Urinary bladder (tissue), 4 donors: ENCODE data around the gene ZSCAN21. TPM values are rescaled to one million over a fixed set of nuclear protein-coding genes. Genes with fewer than 3 reads are reported as not detected.

Source experiments
- DNase-seq: peaks from one replicate; pipeline ENCODE4 v3.0.0-alpha.2; 2015; ENCODE audit errors: extremely low spot score
- H3K27ac ChIP-seq: one replicate; pipeline ENCODE4 v1.5.1; 2013; ENCODE audit warnings: low read depth, mild to moderate bottlenecking, moderate library complexity
- H3K36me3 ChIP-seq: one replicate; pipeline ENCODE4 v1.6.1; 2013; ENCODE audit warnings: mild to moderate bottlenecking, moderate library complexity; ENCODE audit not compliant: insufficient read depth
- H3K4me1 ChIP-seq: one replicate; pipeline ENCODE4 v1.6.1; 2013; ENCODE audit warnings: mild to moderate bottlenecking, moderate library complexity; ENCODE audit not compliant: insufficient read depth
- H3K4me3 ChIP-seq: one replicate; pipeline ENCODE4 v1.5.1; 2013; ENCODE audit warnings: low read depth, low read length
- WGBS: extraction: QIAGEN DNeasy Blood & Tissue Kit; methylation state at CpG from one replicate; pipeline ENCODE4 v1.1.7; 2013; 5-methylcytosine and 5-hydroxymethylcytosine counted together
- polyA plus RNA-seq: library from polyadenylated mRNA; stranded (reverse); fragments of 200-250 nt; gene quantifications from one replicate; pipeline ENCODE4 v1.2.3, GENCODE V29; 2013
- total RNA-seq: library from RNA; depleted of rRNA; stranded (reverse); fragments of >200 nt; gene quantifications from one replicate; pipeline ENCODE4 v1.2.3, GENCODE V29; 2014
- donor health status: healthy with polysubstance abuse.
- donor health status: healthy.

The ZSCAN21 gene
- total and polyA plus RNA-seq, 2 donors = 10.4 to 11.6 TPM

DNA sequence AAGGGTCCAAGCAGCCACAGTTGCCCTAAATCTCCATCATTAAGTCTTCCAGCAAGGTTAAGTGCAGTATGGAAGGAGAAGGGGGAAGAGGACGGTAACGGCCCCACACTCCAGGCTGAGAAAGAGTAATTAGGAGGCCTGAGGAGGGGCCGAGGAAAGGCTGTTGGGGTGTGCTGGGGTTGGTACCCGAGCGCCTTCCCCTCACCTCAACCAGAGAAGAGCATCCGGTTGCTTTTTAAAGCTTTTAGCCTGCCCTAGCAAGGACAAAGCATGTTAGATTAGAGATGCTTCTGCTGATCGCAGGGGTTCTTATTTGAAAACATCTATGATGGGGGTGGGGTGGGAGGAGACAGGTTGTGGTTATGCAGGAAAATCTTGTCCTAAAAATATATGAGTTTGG lies 9.0 kb upstream of the ZSCAN21 start:
- DNase-seq = no peak
- Histone ChIP-seq H3K4me3 (no peak overlapping the region), H3K27ac (no peak overlapping the region), H3K4me1 (no peaks in the 10 kb centered on the region), H3K36me3 (no peaks in the 10 kb centered on the region)
- WGBS = 63% methylated on average over 7 of the region's 7 CpGs

DNA sequence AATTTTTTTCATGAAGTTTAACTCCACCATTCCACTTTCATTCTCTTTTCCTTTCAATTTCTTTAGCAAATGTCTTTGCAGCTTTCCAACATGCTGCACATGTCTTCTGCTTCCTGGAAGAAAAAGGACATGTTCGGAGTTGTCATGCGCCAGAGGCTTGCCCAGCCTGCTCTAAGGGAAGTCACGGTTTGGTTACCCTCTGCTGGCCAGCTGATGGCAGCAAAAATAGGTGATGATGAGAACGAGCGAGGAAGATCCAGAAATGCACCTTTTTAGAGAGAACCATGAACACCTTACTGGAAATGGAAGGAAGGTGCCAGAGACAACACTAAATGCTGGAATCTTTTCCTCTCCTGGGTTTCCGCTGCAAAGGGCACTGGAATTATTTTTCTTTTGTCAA lies 4.9 kb upstream of the ZSCAN21 start:
- H3K4me3 ChIP-seq = no peak overlapping the region
- 65% methylated on average over 6 of the region's 6 CpGs for WGBS
- H3K27ac ChIP-seq = no peak overlapping the region
- no peaks in the 10 kb centered on the region for H3K4me1 ChIP-seq
- no peak for DNase-seq
- no peaks in the 10 kb centered on the region for H3K36me3 ChIP-seq

DNA sequence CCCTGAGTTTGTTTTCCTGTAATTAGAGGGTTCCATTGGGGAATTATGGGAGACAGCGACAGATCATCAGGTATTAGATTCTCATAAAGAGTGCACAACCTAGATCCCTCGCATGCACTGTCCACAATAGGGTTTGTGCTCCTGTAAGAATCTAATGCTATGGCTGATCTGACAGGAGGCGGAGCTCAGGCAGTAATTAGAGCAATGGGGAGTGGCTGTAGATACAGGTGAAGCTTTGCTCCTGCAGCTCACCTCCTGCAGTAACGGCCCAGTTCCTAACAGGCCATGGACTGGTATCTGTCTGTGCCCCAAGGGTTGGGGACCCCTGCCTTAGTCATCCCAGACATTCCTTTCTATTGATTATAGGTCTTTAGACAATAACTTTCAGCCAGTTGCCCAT lies 894 bp upstream of the ZSCAN21 start:
- Histone ChIP-seq H3K4me3 (no peak overlapping the region), H3K36me3 (no peaks in the 10 kb centered on the region), H3K4me1 (no peaks in the 10 kb centered on the region), H3K27ac (no peak overlapping the region)
- DNase-seq = no peak
- WGBS = 92% methylated on average over 4 of the region's 4 CpGs

DNA sequence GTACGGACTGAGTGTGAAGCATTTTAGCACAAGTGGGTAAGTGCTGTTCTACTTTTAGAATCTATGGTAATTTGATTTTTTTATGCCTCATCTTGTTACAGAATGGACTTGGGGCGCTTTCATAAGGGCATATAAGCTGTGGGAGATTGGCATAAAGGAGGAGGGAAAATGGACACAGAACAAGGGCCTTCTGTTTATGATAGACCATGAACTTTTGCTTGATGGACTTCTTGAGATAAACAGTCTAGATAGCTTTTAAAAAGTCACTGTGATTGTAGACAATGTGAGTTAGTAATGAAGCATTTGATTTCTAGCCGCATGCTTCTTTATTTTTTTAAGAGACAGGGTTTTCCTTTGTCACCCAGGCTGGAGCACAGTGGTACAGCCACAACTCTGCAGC lies 2.0 kb downstream of the ZSCAN21 start:
- no peak overlapping the region for H3K27ac ChIP-seq
- no peak for DNase-seq
- no peaks in the 10 kb centered on the region for H3K4me1 ChIP-seq
- no peak overlapping the region for H3K4me3 ChIP-seq
- WGBS = 87% methylated on average over 3 of the region's 3 CpGs
- H3K36me3 ChIP-seq = no peaks in the 10 kb centered on the region

DNA sequence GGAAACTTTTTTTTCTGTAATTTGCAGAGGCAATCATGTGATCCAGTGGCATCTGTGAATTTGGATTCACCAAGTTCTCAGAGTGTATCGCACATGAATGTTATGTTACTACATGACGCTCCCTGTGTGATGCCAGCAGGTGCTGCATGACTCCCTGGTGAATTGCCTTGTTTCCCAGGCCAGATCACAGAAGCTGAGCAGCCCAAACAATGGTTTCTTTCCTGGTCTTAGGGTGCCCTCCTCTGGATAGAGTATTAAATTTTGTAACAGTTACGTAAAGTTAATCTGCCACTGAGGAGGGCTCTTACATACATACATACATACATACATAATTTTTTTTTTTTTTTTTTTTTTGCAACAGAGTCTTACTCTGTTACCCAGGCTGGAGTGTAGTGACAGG lies 3.6 kb downstream of the ZSCAN21 start:
- peak; percentile 31 for DNase-seq
- 56% methylated on average over 3 of the region's 3 CpGs for WGBS
- Histone ChIP-seq H3K4me1 (no peaks in the 10 kb centered on the region), H3K27ac (no peak overlapping the region), H3K4me3 (no peak overlapping the region), H3K36me3 (no peaks in the 10 kb centered on the region)

DNA sequence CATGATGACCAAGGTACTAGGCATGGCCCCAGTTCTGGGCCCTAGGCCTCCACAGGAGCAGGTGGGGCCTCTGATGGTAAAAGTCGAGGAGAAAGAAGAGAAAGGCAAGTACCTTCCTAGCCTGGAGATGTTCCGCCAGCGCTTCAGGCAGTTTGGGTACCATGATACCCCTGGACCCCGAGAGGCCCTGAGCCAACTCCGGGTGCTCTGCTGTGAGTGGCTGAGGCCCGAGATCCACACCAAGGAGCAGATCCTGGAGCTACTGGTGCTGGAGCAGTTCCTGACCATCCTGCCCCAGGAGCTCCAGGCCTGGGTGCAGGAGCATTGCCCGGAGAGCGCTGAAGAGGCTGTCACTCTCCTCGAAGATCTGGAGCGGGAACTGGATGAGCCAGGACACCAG lies 7.4 kb downstream of the ZSCAN21 start:
- no peak for DNase-seq
- Histone ChIP-seq H3K27ac (no peak overlapping the region), H3K36me3 (no peaks in the 10 kb centered on the region), H3K4me3 (no peak overlapping the region), H3K4me1 (no peaks in the 10 kb centered on the region)
- WGBS = 95% methylated on average over 10 of the region's 10 CpGs

DNA sequence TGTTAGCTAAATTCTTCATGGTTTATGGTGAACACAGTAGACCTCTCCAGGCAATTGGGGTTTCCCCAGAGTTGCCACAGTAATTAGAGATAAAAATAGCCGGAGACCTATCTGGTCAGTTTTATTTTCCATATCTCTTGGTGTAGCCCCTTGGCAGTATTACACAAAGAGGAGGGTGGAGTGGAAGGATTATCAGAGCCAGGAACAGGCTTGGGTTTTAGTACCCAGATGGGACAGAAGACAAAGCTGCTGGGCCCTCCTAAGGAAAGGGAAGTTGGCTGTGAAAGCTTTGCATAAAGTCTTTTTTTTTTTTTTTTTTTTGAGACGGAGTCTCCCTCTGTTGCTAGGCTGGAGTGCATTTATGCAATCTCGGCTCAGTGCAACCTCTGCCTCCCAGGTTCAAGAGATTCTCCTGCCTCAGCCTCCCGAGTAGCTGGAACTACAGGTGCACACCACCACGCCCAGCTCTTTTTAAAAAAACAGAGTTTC lies 9.7 kb downstream of the ZSCAN21 start:
- Histone ChIP-seq H3K4me3 (no peak overlapping the region), H3K36me3 (no peaks in the 10 kb centered on the region), H3K27ac (no peak overlapping the region), H3K4me1 (no peaks in the 10 kb centered on the region)
- no peak for DNase-seq
- 93% methylated on average over 5 of the region's 5 CpGs for WGBS

DNA sequence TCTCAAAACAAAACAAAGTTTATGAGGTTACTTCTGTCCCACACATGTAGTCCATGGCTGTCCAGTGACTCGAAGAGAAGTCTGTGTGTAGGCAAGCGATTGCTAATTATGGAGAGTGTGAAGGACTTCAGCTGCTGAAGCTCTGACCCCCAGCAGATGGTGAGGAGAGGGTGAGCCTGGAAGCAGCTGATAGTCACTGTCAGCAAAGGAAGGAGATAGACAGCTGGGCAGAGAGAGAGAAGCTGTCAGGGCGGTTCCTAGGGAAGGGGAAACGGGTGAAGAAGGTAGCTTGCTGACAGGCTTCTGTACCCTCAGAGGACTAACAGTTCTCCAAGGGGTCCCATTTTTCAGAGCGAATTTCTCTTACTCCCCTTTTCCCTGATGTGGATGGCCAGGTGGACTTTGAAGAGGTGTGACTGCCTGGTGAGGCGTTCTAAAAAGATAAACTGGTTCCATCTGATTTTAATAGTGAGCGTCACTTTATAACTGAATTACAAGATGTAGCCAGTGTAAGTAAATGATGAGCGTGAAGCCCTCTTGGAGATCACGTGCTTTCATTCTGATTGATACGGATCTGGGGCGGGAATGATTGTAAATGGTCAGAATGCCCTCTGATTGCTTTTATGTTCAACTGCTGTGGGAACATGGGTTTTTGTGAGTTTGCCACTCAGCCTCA lies 12.1 kb downstream of the ZSCAN21 start:
- DNase-seq = no peak
- H3K4me3 ChIP-seq = no peak overlapping the region
- peaks cover 2% of the 10 kb centered on the region for H3K4me1 ChIP-seq
- H3K27ac ChIP-seq = no peak overlapping the region
- peaks cover 3% of the 10 kb centered on the region for H3K36me3 ChIP-seq
- WGBS = 96% methylated on average over 11 of the region's 11 CpGs

DNA sequence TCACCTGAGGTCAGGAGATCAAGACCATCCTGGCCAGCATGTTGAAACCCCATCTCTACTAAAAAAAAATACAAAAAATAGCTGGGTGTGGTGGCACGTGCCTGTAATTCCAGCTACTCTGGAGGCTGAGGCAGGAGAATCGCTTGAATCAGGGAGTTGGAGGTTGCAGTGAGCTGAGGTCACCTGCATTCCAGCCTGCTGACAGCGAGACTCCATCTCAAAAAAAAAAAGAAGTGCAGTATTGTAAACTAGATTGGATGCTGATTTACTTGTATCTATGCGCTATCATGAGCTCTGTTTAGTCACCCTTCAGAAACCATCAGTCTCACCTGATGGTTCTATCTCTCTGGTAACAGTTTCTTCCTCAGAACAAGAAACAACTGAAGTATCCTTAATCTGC lies 13.8 kb downstream of the ZSCAN21 start:
- no peak overlapping the region for H3K27ac ChIP-seq
- H3K4me1 ChIP-seq = peaks cover 2% of the 10 kb centered on the region
- 94% methylated on average over 4 of the region's 4 CpGs for WGBS
- no peak for DNase-seq
- H3K36me3 ChIP-seq = peaks cover 3% of the 10 kb centered on the region
- no peak overlapping the region for H3K4me3 ChIP-seq

DNA sequence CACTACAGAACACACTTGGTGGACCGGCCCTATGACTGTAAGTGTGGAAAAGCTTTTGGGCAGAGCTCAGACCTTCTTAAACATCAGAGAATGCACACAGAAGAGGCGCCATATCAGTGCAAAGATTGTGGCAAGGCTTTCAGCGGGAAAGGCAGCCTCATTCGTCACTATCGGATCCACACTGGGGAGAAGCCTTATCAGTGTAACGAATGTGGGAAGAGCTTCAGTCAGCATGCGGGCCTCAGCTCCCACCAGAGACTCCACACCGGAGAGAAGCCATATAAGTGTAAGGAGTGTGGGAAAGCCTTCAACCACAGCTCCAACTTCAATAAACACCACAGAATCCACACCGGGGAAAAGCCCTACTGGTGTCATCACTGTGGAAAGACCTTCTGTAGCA lies 14.6 kb downstream of the ZSCAN21 start:
- no peak overlapping the region for H3K27ac ChIP-seq
- H3K36me3 ChIP-seq = peaks cover 3% of the 10 kb centered on the region

DNA sequence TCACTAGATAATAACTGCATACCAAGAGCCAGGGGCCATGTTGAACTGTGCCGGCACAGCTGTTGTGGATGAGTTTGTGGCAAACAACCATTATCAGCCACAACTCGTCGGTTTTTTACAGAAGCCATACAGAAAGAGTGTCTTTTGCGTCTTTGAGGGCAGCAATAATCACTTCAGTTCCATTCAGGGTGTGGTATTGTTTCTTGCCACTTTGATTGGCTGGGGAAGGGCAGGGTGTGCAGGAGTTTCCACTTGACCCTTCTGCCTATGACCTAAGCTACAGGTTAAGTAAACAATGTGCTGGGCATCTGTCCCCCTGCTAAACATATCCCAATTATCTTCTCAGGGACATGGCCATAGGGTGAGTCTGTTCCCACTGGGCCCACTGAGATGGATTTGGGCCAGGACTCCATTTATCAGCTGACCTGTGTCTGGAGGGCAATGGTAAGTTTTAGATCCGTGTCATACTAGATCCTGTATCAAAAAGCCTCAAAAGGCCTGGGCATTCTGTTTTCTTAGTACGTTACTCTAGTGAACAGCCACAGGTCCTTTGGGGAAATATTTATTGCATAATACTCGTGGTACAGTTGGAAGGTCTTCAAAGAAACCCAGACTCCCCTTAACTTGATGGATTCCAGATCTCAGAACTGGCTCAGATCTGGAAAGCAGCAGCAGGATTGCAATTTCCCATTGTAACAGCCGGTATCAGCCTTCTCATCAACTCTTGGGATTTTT lies 16.0 kb downstream of the ZSCAN21 start:
- WGBS = 27% methylated on average over 8 of the region's 8 CpGs
- Histone ChIP-seq H3K27ac (no peak overlapping the region), H3K4me1 (peaks cover 2% of the 10 kb centered on the region), H3K36me3 (peaks cover 3% of the 10 kb centered on the region), H3K4me3 (no peak overlapping the region)
- no peak for DNase-seq

More for the DNA sequence above, 14.6 kb downstream of the ZSCAN21 start:
- no peak for DNase-seq
- H3K4me1 ChIP-seq = peaks cover 2% of the 10 kb centered on the region
- H3K4me3 ChIP-seq = no peak overlapping the region
- WGBS = 95% methylated on average over 9 of the region's 9 CpGs

DNA sequence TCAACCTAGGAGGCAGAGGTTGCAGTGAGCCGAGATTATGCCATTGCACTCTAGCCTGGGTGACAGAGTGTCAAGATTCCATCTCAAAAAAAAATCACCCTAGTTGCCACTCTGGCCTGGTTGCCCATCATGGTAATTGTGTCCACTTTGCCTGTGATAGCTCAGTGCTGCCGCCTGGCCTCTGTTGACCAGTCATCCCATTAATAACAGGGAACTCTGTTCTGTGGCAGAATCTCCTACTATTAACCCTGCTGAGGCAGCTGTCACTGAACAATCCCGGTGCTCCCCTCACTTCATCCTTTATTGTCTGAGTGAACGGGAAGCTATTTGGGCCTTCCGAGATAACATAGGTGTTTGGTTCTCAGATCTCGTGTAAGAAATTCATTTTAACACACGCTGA lies 17.4 kb downstream of the ZSCAN21 start:
- WGBS = 90% methylated on average over 7 of the region's 7 CpGs
- Histone ChIP-seq H3K36me3 (peaks cover 8% of the 10 kb centered on the region), H3K27ac (no peak overlapping the region), H3K4me3 (no peak overlapping the region), H3K4me1 (peaks cover 2% of the 10 kb centered on the region)
- no peak for DNase-seq

DNA sequence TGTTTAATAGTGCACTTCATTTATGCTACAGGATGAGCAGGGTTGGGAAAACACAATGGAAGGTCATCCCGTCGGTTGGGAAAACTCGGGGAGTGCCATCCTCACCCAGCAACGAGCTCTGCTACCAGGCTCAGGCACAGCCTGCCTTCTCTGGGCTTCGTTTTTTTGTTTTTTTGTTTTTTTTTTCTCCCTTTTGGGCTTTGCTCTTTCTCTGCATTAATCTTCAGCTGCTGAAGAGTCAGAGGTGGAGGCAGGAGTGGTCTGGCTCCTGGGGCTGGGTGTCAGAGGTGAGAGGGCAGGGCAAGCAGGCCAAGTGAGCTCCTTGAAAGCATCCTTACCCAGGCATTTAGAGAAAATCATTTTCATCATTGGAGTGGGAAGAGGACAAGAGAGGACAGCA lies 20.4 kb downstream of the ZSCAN21 start:
- H3K27ac ChIP-seq = no peak overlapping the region
- no peak for DNase-seq
- peaks cover 2% of the 10 kb centered on the region for H3K4me1 ChIP-seq
- WGBS = 97% methylated on average over 5 of the region's 5 CpGs
- H3K4me3 ChIP-seq = no peak overlapping the region
- H3K36me3 ChIP-seq = peaks cover 14% of the 10 kb centered on the region

DNA sequence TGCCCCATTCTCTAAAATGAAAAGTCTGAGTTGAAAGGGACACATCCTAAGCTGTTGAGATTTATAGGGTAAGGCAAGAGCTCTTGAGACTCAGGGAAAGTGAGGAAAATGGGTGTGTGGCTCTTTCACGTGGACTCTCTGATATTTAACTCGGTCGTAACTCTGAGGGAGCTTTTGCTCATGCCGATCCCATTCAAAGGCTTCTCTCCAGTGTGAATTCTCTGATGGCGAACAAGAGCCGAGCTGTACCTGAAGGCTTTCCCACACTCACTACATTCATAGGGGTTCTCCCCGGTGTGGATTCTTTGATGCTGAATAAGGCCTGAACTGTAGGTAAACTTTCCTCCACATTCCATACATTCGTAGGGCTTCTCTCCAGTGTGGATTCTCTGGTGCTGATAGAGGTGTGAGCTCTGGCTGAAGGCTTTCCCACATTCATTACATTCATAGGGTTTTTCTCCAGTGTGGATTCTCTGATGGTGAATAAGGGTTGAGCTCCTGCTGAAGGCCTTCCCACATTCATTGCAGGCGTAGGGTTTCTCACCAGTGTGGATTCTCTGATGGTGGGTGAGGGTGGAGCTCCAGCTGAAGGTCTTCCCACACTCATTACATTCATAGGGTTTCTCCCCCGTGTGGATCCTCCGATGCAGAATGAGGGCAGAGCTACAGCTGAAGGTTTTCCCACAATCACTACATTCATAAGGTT lies 21.6 kb downstream of the ZSCAN21 start:
- Histone ChIP-seq H3K4me1 (no peaks in the 10 kb centered on the region), H3K27ac (no peak overlapping the region), H3K4me3 (no peak overlapping the region), H3K36me3 (peaks cover 21% of the 10 kb centered on the region)
- 99% methylated on average over 11 of the region's 11 CpGs for WGBS
- DNase-seq = no peak
